T47D (cell line): ENCODE measurements around the gene TREX2.

Source experiments
- DNase-seq, 2 experiments: peaks; one replicate each; pipeline versions ENCODE4 v3.0.0 to v3.0.0-alpha.2; 2011 to 2012; ENCODE audit warnings: low read depth in 1 of 2, low spot score in 1 of 2
- JUND ChIP-seq: IDR thresholded peaks from 2 replicates; pipeline ENCODE4 v1.6.1; 2012; ENCODE audit warnings: low read depth
- in situ Hi-C: cut with HindIII; loops from 2 replicates; pipeline ENCODE4 v1.10.0; 2016; ENCODE audit warnings: low sequenced_read_pairs, low pct_unique_long_range_greater_than_20kb

The TREX2 gene

GRCh38 chrX:153445856-153446635 lies at the start of gene TREX2:
Gene TREX2, minus strand, starts transcription at chrX:153446056. Its CDS starts 626 bp downstream, at chrX:153445430.
- no peak for DNase-seq
- in situ Hi-C loops: no loop called here
- TF ChIP-seq JUND: no peak

- in situ Hi-C loops: no loop called here
- no peak for DNase-seq
Measured at GRCh38 chrX:153495362-153495751, 49.5 kb upstream of the TREX2 start.

GRCh38 chrX:153494541-153495361 lies 48.9 kb upstream of the TREX2 start, which contains the start of gene BGN:
Gene BGN, plus strand, starts transcription at chrX:153494980. Its CDS starts 9,652 bp downstream, at chrX:153504632.
- TF ChIP-seq JUND: no peak
- DNase-seq: peak; percentile 22 to 33
- in situ Hi-C loops: no loop called here

More at GRCh38 chrX:153495362-153495751, 49.5 kb upstream of the TREX2 start:
- TF ChIP-seq JUND: no peak

GRCh38 chrX:153494061-153494460 lies 48.2 kb upstream of the TREX2 start:
- in situ Hi-C loops: no loop called here
- no peak for TF ChIP-seq JUND
- no peak for DNase-seq

GRCh38 chrX:153493085-153493484 lies 47.2 kb upstream of the TREX2 start:
- DNase-seq: no peak
- no peak for TF ChIP-seq JUND
- in situ Hi-C loops: no loop called here

GRCh38 chrX:153492543-153492942 lies 46.7 kb upstream of the TREX2 start:
- no peak for TF ChIP-seq JUND
- DNase-seq: no peak
- in situ Hi-C loops: no loop called here

GRCh38 chrX:153491918-153492317 lies 46.1 kb upstream of the TREX2 start:
- no peak for DNase-seq
- in situ Hi-C loops: no loop called here
- no peak for TF ChIP-seq JUND

- TF ChIP-seq JUND: no peak
- in situ Hi-C loops: no loop called here
Measured at GRCh38 chrX:153491351-153491914, 45.6 kb upstream of the TREX2 start.

GRCh38 chrX:153490217-153490930 lies 44.5 kb upstream of the TREX2 start:
- TF ChIP-seq JUND: no peak
- in situ Hi-C loops: no loop called here
- no peak for DNase-seq

More at GRCh38 chrX:153491351-153491914, 45.6 kb upstream of the TREX2 start:
- no peak for DNase-seq

GRCh38 chrX:153488231-153488914 lies 42.5 kb upstream of the TREX2 start:
- no peak for DNase-seq
- in situ Hi-C loops: no loop called here

GRCh38 chrX:153487590-153488071 lies 41.8 kb upstream of the TREX2 start:
- in situ Hi-C loops: no loop called here
- no peak for DNase-seq
- TF ChIP-seq JUND: no peak

More at GRCh38 chrX:153488231-153488914, 42.5 kb upstream of the TREX2 start:
- TF ChIP-seq JUND: no peak
